ENCODE results near the gene SERHL2.
"Not testable (repeated sequence)": the region's sequence is repeated elsewhere in the genome, so short reads cannot be mapped to it uniquely, and the experiment has no call there.

The SERHL2 gene

DNA sequence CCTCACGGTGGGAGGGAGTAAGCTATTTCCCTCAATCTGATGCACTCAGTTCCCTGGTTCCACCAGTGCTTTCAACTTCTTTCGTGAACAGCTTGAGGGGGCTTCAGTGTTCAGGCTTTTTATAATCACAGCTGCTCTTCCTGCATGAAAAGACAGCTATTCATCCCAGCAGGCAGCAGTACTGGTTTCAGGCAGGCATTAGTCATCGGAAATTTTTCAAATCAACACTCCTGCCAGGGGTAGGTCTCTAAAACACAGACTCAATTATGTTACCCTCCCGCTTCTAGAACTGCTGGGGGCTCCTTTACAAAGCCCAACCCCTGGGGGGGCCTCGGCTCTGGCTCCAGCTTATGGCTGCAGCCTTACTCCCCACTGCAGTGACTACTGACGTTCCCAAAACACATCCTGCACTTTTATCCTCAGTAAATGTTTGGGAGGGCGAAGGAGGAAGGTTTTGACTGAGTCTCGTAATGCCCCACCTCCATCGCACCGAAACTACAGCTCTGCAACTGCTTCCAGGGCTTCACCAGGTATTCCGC, 55.1 kb downstream of the SERHL2 start:
- no peak for DNase-seq

GRCh38 chr22:42610186-42610585, 56.4 kb downstream of the SERHL2 start:
- no peak for DNase-seq

DNA sequence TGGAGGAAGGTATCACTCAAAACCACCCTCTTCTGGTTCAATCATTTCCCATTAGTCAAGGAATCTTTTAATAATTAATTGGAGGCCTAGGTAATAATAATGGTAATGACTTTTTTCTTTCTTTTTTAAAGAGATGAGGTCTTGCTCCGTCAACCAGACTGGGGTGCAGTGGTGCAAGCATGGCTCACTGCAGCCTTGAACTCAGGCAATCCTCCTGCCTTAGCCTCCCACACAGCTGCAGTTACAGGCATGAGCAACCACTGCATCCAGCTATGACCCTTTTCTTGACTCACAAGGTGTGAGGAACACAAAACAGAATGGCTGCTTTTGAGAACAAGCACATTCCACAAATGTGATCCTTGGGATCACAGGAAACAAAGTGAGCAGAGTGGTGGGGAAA, 57.3 kb downstream of the SERHL2 start:
- no peak for DNase-seq

- DNase-seq, result no peak
Observed at GRCh38 chr22:42612336-42612735, 58.6 kb downstream of the SERHL2 start.

DNA sequence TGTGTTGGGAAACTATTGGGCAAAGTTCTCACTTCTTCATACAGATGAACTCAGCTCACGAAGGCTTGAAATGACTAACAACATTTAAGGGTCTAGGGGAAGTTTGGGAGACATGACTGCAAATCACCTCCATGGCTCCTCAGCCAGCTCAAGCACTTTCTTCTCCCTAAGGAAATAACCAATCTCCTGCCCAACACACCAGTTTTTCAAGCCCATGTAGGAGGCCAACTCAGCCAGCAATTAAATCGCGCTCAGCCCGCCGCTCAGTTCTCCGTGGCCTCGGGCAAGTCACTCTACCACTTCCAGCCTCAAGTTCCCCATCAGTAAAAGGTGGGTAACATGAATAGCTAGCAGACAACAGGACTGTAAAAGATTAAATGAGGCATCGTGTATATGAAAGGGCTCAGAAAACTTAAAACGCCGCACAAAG, 60.1 kb downstream of the SERHL2 start:
- no peak for DNase-seq

DNA sequence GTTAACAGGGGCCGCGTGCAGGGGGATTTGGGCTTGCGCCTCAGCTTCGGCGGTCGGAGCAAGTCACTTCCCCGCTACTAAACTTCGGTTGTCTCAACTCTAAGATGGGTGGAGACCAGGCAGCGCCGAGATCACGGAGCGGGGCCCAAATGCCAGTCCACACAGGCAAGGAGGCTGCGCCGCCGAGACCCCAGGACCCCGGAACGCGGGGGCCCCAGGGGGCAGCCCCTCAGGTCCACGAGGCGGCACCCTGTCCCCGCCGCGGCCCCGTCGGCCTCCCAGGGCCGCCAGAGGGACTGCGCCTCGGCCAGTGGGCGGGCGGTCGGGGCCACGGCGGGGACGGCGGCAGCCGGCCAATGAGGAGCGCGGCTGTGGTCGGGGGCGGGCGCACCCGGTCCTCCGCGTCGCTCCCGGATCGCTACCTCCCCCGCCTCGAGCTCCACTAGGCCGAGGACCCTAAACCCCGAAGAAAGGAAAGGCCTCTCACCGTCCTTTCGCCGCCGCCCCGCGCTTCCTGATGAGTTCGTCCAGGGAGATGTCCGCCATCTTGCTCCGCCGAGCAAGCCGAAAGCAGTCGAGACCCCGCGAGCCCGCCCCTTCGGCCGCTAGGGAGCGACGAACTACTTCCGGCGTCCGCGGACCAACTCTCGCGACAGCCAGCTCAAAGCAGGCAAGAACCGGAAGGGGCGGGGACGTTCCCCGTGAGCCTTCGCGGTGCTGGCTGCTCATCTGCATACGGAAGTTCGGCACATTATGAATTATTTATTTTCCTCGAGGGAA, 60.7 kb downstream of the SERHL2 start, which contains the start of gene POLDIP3:
Gene POLDIP3 (minus strand): TSS at position 572 of the 780 bp plus-strand sequence. CDS start 26 bp downstream, at position 546.
- DNase-seq, result peak; percentile 98

GRCh38 chr22:42615092-42615859, 61.5 kb downstream of the SERHL2 start:
- DNase-seq, result peak; percentile 76

- DNase-seq, result not testable (repeated sequence)
Observed at GRCh38 chr22:42615860-42616175, 62.1 kb downstream of the SERHL2 start.

DNA sequence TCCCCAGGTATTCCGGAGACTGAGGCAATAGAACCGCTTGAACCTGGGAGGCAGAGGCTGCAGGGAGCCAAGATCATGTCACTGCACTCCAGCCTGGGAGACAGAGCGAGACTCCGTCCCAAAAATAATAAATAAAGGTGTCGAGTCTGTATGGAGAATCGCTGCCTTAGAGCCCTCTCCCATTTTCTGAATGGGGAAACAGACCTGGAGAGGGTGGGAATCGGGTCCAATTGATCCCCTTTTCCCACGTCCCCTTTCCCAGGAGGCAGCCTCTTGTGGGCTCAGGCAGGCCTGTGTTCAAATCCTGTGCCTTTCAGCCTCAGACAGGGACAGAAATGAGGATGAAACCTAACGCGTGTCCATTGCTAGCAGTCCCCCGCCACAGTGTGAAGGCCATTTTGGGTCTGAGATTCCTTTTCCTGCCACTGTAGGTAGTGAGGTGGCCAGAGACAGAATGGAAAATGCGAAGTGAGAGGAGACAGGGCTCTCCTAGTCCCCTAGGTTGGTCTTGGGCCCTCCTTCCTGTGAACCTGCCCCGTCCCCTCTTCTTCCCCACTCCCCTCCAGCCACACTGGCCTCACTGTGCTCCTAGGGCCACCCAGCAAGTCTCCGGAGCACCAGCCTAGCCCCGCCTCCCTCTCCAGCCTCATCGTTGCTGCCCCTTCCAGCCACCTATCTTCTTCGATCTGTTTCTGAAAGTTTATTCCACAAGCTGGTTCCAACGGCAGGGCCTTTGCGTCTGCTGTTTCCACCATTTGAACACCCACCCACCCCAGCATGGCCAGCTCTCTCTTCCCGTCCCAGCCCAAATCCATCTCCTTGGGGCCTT, 63.6 kb downstream of the SERHL2 start:
- DNase-seq, result no peak

GRCh38 chr22:42619261-42620063, 65.7 kb downstream of the SERHL2 start:
- DNase-seq, result no peak

GRCh38 chr22:42620084-42620483, 66.3 kb downstream of the SERHL2 start:
- DNase-seq, result no peak

DNA sequence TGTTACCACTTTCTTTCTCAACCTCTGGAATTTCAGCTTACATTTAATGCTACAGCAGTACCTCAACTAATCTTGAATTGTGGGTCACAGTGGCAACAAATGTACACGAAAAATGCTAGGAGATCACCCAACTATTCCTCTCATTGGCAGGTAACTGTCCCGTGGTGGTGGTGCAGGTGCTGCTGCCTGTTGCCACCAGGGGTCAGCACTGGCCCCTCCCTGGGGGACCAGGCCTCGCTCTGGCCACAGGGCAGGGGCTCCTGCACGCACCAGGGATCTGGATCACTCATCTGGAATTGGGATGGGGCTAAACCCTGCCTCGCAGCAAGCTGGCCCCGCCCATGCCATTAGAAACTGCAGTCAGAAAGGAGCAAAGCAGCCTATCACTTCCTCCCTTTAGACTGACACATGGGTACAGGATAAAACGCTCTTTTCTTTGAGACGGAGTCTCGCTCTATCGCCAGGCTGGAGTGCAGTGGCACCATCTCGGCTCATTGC, 67.8 kb downstream of the SERHL2 start:
- DNase-seq, result no peak

GRCh38 chr22:42622061-42622710, 68.4 kb downstream of the SERHL2 start:
- no peak for DNase-seq

GRCh38 chr22:42623301-42623751, 69.6 kb downstream of the SERHL2 start:
- no peak for DNase-seq

All from activated CD4-positive, alpha-beta T cell treated with anti-CD3 and anti-CD28 coated beads for 1 hour (primary cell).